GM10266 (cell line): ENCODE results near the gene BAZ2B.

Experiments
- DNase-seq: peaks from one replicate; pipeline ENCODE4 v3.0.0; 2012; ENCODE audit errors: extremely low spot score
- CTCF ChIP-seq: IDR thresholded peaks from 2 replicates; pipeline ENCODE4 v1.5.1; 2012; ENCODE audit warnings: mild to moderate bottlenecking, low read depth; ENCODE audit not compliant: control insufficient read depth, insufficient read depth; ENCODE audit errors: missing control alignments

Gene BAZ2B

GRCh38 chr2:159561786-159562185 lies 54.6 kb downstream of the BAZ2B start:
- TF ChIP-seq CTCF, result no peak
- no peak for DNase-seq

GRCh38 chr2:159561242-159561641 lies 55.1 kb downstream of the BAZ2B start:
- no peak for TF ChIP-seq CTCF
- DNase-seq, result no peak

GRCh38 chr2:159559034-159559433 lies 57.3 kb downstream of the BAZ2B start:
- DNase-seq, result no peak
- TF ChIP-seq CTCF, result no peak

- no peak for DNase-seq
- TF ChIP-seq CTCF, result no peak
These were observed 57.9 kb downstream of the BAZ2B start for GRCh38 chr2:159558479-159558878.

- DNase-seq, result no peak
- TF ChIP-seq CTCF, result no peak
These were observed 58.8 kb downstream of the BAZ2B start for GRCh38 chr2:159557437-159558034.

- DNase-seq, result no peak
These were observed 60.5 kb downstream of the BAZ2B start for GRCh38 chr2:159555651-159556392.

More at GRCh38 chr2:159555651-159556392, 60.5 kb downstream of the BAZ2B start:
- no peak for TF ChIP-seq CTCF
